Effector memory CD4-positive, alpha-beta T cell (primary cell): ENCODE measurements around the gene WDR49.

Source experiments
- DNase-seq, 3 donors: peaks; one replicate each; pipeline ENCODE4 v3.0.0-alpha.2; 2020
- H3K27ac ChIP-seq: 2 replicates; pipeline ENCODE4 v1.7.0; 2013; ENCODE audit warnings: mild to moderate bottlenecking, low read length, moderate library complexity; ENCODE audit not compliant: insufficient read depth, poor library complexity, severe bottlenecking
- H3K27me3 ChIP-seq: replicated peaks from 2 replicates; pipeline ENCODE4 v1.7.0; 2013; ENCODE audit warnings: mild to moderate bottlenecking, low read length; ENCODE audit not compliant: insufficient read depth, control insufficient read depth, poor library complexity, severe bottlenecking
- H3K36me3 ChIP-seq: 2 replicates; pipeline ENCODE4 v1.7.0; 2013; ENCODE audit warnings: mild to moderate bottlenecking, low read length, moderate library complexity; ENCODE audit not compliant: control insufficient read depth, insufficient read depth
- H3K4me1 ChIP-seq: 2 replicates; pipeline ENCODE4 v1.7.0; 2013; ENCODE audit warnings: low read length, mild to moderate bottlenecking; ENCODE audit not compliant: control insufficient read depth, insufficient read depth, poor library complexity, severe bottlenecking
- H3K4me3 ChIP-seq: 2 replicates; pipeline ENCODE4 v1.7.0; 2013; ENCODE audit warnings: low read length, low read depth, mild to moderate bottlenecking; ENCODE audit not compliant: insufficient read depth, poor library complexity, severe bottlenecking
- H3K9me3 ChIP-seq: 2 replicates; pipeline ENCODE4 v1.7.0; 2013; ENCODE audit warnings: mild to moderate bottlenecking, low read length, moderate library complexity; ENCODE audit not compliant: control insufficient read depth

Gene WDR49

GRCh38 chr3:167450195-167450594 is 203.5 kb downstream of the WDR49 start:
- H3K27ac ChIP-seq, result no peak overlapping the region
- H3K9me3 ChIP-seq, result no peaks in the 10 kb centered on the region
- H3K36me3 ChIP-seq, result no peaks in the 10 kb centered on the region
- no peak for DNase-seq
- H3K27me3 ChIP-seq, result no peaks in the 10 kb centered on the region
- no peak overlapping the region for H3K4me3 ChIP-seq
- no peaks in the 10 kb centered on the region for H3K4me1 ChIP-seq

GRCh38 chr3:167445491-167445890 is 208.3 kb downstream of the WDR49 start:
- no peaks in the 10 kb centered on the region for H3K9me3 ChIP-seq
- no peak for DNase-seq

GRCh38 chr3:167441256-167441655 is 212.5 kb downstream of the WDR49 start:
- no peak overlapping the region for H3K27ac ChIP-seq
- no peaks in the 10 kb centered on the region for H3K4me1 ChIP-seq
- no peak for DNase-seq
- no peaks in the 10 kb centered on the region for H3K36me3 ChIP-seq
- H3K4me3 ChIP-seq, result no peak overlapping the region
- H3K9me3 ChIP-seq, result no peaks in the 10 kb centered on the region
- no peaks in the 10 kb centered on the region for H3K27me3 ChIP-seq

More at GRCh38 chr3:167445491-167445890, 208.3 kb downstream of the WDR49 start:
- H3K27ac ChIP-seq, result no peak overlapping the region
- no peaks in the 10 kb centered on the region for H3K4me1 ChIP-seq
- no peak overlapping the region for H3K4me3 ChIP-seq
- H3K36me3 ChIP-seq, result no peaks in the 10 kb centered on the region
- no peaks in the 10 kb centered on the region for H3K27me3 ChIP-seq

GRCh38 chr3:167437428-167438139 is 216.2 kb downstream of the WDR49 start:
- DNase-seq, result no peak
- H3K36me3 ChIP-seq, result no peaks in the 10 kb centered on the region
- H3K27me3 ChIP-seq, result no peaks in the 10 kb centered on the region
- H3K4me1 ChIP-seq, result no peaks in the 10 kb centered on the region
- H3K27ac ChIP-seq, result no peak overlapping the region
- no peaks in the 10 kb centered on the region for H3K9me3 ChIP-seq
- no peak overlapping the region for H3K4me3 ChIP-seq
